ENCODE measurements around the gene VWC2.
"Not testable (repeated sequence)": the region's sequence is repeated elsewhere in the genome, so short reads cannot be mapped to it uniquely, and the experiment has no call there.

The VWC2 gene

DNA sequence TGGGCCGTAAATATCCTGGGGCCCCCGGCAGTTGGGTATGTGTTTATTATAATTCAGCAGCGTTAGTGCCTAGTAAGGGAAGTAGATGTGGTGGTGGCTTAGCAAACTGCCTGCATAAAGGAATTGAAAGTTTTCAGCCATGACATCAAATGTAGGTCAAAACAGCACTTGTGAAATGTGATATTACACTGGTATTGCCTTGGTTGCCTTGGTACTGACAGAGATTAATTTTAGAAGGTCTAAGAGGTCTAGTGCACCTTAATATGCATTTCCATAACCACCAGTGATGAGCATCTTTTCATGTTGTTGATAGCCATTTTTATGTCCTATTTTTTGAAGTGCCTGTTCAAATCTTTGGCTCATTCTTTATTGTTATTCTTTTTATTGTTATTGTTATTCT is 50.1 kb downstream of the VWC2 start:
- no peak for DNase-seq (ENCODE audit: low spot score)
- TF ChIP-seq, protein P1, sequence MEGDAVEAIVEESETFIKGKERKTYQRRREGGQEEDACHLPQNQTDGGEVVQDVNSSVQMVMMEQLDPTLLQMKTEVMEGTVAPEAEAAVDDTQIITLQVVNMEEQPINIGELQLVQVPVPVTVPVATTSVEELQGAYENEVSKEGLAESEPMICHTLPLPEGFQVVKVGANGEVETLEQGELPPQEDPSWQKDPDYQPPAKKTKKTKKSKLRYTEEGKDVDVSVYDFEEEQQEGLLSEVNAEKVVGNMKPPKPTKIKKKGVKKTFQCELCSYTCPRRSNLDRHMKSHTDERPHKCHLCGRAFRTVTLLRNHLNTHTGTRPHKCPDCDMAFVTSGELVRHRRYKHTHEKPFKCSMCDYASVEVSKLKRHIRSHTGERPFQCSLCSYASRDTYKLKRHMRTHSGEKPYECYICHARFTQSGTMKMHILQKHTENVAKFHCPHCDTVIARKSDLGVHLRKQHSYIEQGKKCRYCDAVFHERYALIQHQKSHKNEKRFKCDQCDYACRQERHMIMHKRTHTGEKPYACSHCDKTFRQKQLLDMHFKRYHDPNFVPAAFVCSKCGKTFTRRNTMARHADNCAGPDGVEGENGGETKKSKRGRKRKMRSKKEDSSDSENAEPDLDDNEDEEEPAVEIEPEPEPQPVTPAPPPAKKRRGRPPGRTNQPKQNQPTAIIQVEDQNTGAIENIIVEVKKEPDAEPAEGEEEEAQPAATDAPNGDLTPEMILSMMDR (conservative IDR thresholded peaks at IDR 0.05; ENCODE audit: low read depth), result no peak
- no peak overlapping the region for H3K27ac ChIP-seq
- ChIA-PET CTCF (interaction anchor here (0.5 kb wide), 1 partner anchor 499 kb away, joined by 3 read pairs; no protein-coding TSS in a partner anchor), POLR2A (ENCODE audit: low non-redundant PET) (no interaction called here)

DNA sequence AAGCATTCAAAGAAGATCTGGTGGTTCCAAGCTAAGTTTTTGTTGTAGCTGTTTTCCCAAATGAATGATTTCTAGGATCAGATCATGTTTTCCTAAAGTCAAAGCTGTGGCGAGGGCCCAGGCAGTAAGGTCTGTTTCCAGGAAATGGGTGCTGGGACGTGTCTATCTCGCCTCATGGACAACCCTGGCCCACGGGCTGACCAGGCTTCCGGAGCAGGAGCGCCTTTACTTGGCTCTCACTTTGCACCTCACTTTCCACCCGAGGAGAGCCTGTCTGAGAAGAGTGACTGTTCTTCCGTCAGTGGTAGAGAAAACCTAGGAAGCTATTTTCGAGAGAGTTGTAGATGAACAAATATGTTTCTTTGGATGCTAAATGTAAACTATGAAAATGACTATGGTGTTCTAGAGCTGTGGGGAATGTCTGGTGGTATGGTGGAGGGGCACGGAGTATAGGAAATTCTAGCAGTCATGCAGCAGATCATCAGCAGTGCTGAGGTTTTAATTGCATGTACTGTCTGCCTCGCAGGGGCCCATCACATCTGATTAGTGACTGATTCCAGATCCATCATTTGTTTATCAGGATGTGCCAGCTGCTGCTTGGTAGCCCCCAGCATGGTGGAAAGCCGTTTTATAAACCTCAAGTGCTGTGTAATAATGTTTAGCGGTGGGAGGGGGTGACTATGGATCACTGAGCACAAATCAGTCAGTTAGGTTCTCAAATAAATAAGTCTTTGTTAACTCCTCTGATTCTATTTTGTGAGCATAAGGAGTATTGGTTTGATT is 66.6 kb downstream of the VWC2 start:
- CTCF ChIA-PET, result interaction anchor here (0.6 kb wide), 1 partner anchor 1044 kb away, joined by 3 read pairs; no protein-coding TSS in a partner anchor
- POLR2A ChIA-PET (ENCODE audit: low non-redundant PET), result no interaction called here
- no peak for DNase-seq (ENCODE audit: low spot score)

GRCh38 chr7:49840751-49841405 is 67.4 kb downstream of the VWC2 start:
- ChIA-PET CTCF (interaction anchor here (0.6 kb wide), 2 partner anchors 516 to 1504 kb away, joined by 3 read pairs; no protein-coding TSS in a partner anchor), POLR2A (ENCODE audit: low non-redundant PET) (no interaction called here)
- H3K27ac ChIP-seq, result no peak overlapping the region
- TF ChIP-seq, protein P1 (conservative IDR thresholded peaks at IDR 0.05; ENCODE audit: low read depth), result no peak
- no peak for DNase-seq (ENCODE audit: low spot score)

More for the DNA sequence above, 66.6 kb downstream of the VWC2 start:
- no peak overlapping the region for H3K27ac ChIP-seq
- TF ChIP-seq, protein P1 (conservative IDR thresholded peaks at IDR 0.05; ENCODE audit: low read depth), result no peak

DNA sequence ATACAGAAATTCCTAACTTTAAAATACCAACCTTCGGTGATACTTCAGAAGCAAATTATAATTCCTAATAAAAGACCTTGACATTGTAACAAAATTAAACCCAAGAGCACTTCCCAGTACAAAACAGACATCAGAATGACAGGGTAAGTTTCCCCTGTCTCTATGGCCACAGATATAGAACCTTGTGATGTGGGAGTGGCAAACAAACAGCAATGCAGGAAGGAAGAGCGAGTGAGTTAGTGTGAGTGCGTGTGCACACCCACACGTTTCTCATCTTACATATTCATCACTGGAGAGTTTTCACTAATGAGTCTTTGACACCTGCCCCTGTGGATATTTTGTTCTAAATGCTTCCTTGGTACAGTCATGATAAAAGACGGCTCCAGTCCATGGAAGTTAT is 72.2 kb downstream of the VWC2 start:
- ChIA-PET CTCF (no interaction called here), POLR2A (ENCODE audit: low non-redundant PET) (no interaction called here)
- DNase-seq (ENCODE audit: low spot score), result no peak
- no peak overlapping the region for H3K27ac ChIP-seq
- TF ChIP-seq, protein P1 (conservative IDR thresholded peaks at IDR 0.05; ENCODE audit: low read depth), result no peak

GRCh38 chr7:49848211-49848841 is 74.9 kb downstream of the VWC2 start:
- DNase-seq (ENCODE audit: low spot score), result peak; percentile 20
- no peak overlapping the region for H3K27ac ChIP-seq
- ChIA-PET POLR2A (ENCODE audit: low non-redundant PET) (no interaction called here), CTCF (no interaction called here)
- TF ChIP-seq, protein P1 (conservative IDR thresholded peaks at IDR 0.05; ENCODE audit: low read depth), result no peak

DNA sequence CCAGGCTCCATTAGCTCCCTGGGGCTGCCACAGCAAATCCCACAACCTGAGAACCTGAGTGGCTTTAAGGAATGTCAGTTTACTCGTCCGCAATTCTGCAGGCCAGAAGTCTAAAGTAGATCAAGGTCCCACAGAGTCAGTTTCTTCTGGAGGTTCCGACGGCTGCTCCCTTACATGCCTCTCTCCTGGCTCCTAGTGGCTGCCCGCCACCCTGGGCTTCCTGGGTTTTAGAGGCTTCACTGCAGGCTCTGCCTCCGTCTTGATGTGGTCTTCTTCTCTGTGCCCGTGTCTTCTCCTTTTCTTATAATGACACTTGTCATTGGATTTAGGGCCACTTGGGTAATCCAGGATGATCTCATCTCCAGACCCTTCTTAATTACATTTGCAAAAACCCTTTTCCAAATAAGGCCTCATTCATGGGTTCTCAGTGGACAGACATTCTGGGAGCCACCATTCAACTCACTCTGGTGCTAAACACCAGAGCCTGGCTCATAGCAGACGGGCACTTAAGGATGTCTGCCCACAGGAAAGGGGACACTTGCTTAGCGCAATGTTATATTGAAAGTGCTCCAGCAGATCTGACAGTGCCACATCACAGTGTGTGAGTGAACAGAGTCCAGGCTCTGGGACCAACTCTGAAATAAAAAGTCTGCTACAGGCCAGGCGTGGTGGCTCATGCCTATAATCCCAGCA is 77.6 kb downstream of the VWC2 start:
- no peak for DNase-seq (ENCODE audit: low spot score)
- ChIA-PET POLR2A (ENCODE audit: low non-redundant PET) (no interaction called here), CTCF (no interaction called here)
- TF ChIP-seq, protein P1 (conservative IDR thresholded peaks at IDR 0.05; ENCODE audit: low read depth), result no peak
- no peak overlapping the region for H3K27ac ChIP-seq

DNA sequence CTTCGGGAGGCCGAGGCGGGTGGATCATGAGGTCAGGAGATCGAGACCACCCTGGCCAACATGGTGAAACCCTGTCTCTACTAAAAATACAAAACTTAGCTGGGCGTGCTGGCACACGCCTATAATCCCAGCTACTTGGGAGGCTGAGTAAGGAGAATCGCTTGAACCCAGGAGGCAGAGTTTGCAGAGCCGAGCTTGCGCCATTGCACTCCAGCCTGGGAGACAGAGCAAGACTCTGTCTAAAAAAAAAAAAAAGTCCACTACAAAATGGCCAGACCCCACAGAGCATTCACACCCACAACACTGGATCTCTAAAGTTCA is 78.1 kb downstream of the VWC2 start:
- H3K27ac ChIP-seq; POLR2A ChIA-PET (ENCODE audit: low non-redundant PET): not testable (repeated sequence)
- CTCF ChIA-PET, result interaction anchor here (0.5 to 0.6 kb wide), 2 partner anchors 126 to 410 kb away, joined by 3 read pairs; no protein-coding TSS in a partner anchor

More for the DNA sequence above, 78.1 kb downstream of the VWC2 start:
- DNase-seq (ENCODE audit: low spot score), result not testable (repeated sequence)
